Putamen (tissue), 1 donor: ENCODE measurements around the gene CD9.

Source experiments
- DNase-seq: peaks from one replicate; pipeline ENCODE4 v3.0.0-alpha.2; 2016; ENCODE audit warnings: low spot score

CD9 gene

GRCh38 chr12:6221146-6221545 is 20.9 kb downstream of the CD9 start:
- DNase-seq = no peak

DNA sequence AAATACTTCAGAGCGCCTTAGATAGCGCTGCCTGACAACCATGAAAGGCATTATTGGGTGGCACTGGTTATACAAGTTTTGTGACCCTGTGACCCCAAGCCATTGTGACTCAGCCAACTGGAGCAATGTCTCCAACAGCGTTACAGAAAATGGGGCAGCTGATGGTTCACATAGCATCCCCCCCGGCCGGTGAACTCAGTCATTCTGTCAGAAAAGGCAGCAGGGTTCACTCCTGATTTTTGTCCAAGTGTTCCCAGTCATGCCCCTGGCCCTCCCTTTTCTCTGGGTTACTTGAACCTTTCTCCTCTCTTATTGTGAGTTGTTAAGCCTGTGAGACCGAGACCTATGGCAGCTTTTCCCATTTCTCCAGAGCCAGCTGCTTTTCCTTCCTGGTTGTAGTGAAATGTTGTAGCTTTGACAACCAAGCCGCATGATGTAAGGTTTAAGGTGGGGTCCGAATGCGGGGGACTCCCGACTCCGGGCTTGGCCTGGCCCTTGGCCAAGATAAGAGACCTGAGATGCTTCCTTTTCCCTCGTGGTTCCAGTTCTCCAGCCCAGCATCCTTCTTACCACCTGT is 22.0 kb downstream of the CD9 start:
- DNase-seq = no peak

DNA sequence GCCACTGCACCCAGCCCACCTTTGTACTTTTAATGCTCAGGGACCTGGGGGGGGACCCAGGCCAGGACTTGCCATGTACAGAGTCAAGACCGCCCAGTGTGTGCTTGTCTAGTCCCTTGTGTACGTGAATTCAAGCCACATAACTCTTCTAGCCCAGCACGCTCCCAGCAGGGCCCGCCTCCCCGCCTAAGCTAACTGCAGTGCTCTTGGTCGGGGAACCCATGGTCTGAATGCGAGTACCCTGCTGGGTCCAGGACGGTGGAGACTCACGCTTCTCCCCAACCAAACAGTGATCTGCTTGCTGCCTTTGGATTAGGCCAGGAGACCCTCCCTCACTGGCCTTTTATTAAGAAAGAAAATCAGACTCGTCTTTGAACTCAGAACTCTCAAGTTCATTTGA is 23.3 kb downstream of the CD9 start:
- DNase-seq = no peak

DNA sequence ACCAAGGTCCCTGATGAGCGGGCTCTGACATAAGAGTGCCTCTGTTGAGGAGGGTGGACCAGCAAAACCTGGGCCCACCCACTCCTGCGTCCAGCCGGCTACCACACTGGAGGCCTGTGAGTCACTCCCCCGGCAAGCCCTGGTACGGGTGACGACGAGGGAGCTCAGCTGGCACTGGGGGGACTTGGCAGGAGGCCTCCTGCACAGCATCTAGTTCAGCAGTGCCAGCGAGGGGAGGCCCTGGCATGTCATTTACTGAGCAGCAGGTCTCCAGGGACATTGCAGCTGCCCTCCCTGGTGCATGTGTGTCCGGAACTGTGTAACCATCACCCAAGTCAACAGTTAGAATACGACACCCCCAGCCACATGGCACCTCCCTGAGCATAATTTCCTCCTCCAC is 24.4 kb downstream of the CD9 start:
- DNase-seq = peak; percentile 91

- DNase-seq = no peak
Observed at GRCh38 chr12:6225630-6226001, 25.4 kb downstream of the CD9 start.

DNA sequence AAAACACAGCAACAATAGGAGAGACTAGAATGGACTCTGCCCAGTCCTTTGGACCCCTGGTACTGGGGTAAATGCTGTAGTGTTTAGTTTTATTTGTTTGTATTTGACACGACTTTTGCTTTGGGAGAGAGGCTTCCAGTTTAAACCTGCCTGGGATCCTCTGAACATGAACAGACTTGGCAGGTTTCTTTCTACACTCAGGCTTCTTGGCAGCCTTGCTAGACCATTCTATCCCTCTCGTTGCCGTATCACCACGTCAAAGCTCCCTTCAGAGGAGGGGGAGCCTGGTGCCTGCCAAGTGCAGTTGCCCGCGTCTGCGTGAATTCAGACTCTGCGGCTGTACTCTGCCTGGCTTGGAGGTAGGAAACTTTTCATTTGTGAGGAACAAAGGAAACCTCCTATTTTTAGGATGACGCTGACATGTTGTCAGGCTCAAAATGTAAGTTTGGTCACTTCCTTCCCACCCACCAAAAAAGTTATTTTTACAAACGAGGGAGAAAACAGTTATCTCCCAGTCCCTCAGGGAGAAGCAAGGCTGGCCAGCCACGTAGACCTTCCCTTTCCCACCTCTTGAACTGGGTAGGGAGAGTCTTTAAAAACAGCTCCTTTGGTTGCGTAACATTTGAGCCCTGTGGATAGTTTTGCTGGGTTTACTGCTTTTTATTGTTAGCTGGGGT is 25.9 kb downstream of the CD9 start:
- peak; percentile 77 for DNase-seq

DNA sequence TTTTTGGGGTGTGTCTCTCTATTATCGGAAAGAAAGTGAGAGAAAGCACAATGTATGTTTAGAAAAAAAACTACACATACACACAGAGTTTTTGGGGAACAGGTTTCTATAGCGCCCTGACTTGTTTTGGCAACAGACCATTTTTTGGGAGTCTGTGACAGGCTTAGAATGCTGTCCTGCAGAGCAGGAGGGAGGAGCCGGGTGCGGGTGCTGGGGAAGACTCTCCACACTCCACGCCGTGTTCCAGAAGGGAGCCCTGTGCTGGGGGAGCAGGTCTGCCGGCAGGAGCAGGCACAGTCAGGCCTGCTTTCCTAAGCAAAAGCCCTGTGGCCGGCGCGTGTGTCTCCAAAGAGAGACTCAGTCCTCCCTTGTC is 26.5 kb downstream of the CD9 start:
- no peak for DNase-seq

GRCh38 chr12:6228535-6229223 is 28.5 kb downstream of the CD9 start:
- DNase-seq = no peak

DNA sequence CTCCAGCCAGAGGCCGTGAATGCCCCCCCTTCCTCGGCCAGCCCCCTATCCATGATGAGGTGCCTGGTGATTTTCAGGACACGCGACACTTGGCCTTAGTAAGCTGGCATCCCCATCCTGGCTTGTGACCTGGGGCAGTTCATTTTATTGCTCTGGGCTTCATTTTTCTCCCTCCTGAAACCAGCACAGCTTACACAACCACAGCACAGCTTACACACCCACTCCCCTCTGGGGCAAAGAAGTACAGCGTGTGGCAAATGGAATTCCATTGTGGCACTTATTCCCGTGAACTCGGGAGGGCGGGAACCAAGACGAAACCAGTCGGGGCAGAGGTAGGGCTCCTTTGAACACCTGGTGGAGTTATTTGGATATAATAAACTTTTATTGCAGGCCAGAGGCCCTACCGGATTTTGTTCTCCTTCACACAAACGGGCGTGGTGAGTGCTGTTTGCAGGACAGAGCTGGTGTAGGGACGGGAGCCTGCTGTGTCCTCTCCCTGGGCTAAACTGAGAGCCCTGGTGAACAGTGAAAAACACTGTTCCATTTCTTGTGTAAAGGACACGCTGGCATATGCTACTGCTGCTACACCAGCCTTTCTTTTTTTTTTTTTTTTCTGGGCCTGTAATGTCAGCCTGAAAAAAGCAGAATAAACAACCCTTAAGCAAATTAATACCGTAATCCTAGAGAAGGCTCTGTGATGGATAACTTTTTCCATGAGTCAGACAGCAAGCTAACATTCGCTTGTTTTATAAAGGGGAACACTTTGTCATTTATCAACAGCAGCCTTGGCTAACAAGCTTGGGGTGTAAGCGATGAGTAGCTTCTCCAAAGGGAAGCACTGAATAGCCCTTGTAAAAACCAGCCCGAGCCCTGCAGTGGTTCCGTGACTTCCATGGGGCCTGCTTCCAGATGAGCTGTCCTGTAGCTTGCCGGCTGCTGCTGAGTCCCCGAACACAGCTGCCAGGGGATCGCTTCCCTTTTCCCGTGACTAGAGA is 29.3 kb downstream of the CD9 start:
- peak; percentile 83 for DNase-seq

DNA sequence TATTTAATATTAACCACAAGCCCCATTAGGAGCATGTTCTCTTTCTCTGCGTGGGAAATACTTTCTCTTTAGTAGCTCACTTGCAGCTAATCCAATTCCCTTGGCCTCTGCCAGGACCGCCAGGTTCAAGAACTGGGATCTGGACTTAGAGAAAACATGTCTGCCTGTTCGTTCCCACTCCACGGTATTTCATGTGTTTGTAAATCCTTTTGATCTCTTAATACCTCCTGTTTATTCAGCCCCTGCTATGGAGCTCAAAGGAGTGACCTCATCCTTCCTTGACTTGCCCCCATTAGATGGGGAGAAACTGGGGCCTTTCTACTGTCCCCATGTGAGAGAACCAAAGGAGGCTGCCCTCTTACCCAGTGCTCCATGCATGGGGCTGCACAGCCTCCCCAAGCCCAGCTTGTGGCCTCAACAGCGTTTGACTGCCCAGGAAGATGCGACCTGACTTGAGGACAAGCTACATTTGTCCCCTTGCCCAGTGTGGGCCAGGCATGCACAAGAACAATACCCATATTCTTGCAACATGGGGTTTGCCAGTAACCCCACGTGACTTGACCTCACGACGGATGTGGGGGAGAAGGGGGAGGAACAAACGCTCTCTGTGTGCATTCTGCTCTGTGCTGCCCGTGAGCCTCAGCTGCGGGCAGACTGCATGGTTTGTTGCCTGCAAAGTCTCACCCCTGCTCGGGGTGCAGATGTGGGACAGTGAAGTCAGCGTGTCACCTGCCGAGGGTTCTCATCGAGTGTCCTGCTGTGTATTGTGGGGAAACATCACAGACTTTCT is 30.3 kb downstream of the CD9 start:
- DNase-seq = peak; percentile 98

GRCh38 chr12:6231359-6232268 is 31.4 kb downstream of the CD9 start:
- no peak for DNase-seq

DNA sequence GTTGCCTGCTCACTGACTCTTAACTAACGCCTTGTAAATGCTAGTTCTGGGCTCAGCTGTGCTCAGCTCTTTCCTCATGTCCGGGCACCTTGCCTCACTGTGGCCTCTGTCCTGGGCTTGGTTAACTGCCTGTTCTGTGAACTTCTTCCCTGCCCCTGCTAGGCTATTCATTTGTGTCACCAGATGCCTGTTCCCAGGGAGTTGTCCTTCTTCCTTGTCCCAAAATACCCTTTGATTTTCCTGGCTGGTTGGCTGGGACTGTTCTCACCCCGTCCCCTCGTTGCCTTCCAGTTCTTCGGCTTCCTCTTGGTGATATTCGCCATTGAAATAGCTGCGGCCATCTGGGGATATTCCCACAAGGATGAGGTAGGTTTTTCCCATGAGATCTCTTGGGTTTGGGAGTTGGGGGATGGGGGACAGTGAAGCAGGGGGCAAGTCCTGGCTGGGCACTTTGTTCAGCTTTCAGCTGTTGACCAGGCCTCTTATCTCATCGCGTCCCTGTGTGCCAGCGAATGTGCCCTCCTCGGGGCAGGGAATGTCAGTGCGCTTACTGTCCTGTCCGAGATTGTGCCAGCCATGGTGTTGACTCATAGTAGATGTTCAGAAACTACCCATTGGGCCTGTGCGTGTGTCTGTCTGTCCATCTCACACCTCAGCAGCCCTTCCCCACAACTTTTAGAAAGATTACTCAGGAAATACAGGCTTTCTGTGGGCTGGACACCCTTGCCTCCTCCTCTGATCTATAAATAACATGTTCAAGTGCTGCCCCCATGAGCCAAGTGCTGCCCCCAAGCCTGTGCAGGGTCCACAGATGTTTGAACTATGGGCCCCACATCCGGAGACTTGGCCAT is 33.1 kb downstream of the CD9 start:
- DNase-seq = peak; percentile 78

- no peak for DNase-seq
Observed at GRCh38 chr12:6234214-6234613, 34.0 kb downstream of the CD9 start.

GRCh38 chr12:6234906-6235305 is 34.7 kb downstream of the CD9 start:
- DNase-seq = no peak

GRCh38 chr12:6235499-6235898 is 35.3 kb downstream of the CD9 start:
- no peak for DNase-seq

GRCh38 chr12:6235906-6236640 is 35.9 kb downstream of the CD9 start:
- no peak for DNase-seq

DNA sequence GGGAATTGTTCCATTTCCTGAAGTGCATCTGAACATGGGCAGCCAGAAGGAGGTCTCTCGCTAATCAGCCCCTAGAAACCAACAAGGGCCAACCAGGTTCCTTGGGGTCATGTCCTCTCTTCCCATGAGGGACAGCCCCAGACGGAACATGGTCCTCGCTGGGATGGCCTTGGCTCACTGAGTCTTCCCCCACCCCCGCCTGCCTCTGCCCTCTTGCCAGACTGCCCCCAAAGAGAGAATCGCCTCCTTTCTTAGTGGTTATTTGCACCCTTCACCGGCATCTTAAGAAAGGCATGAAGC is 36.4 kb downstream of the CD9 start:
- no peak for DNase-seq

- no peak for DNase-seq
Observed at GRCh38 chr12:6237830-6238229, 37.6 kb downstream of the CD9 start.

- DNase-seq = no peak
Observed at GRCh38 chr12:6238875-6239274, 38.7 kb downstream of the CD9 start.
